ENCODE data around the gene MCHR1.
A peak's percentile ranks its signal among the peaks of the same experiment; 100 is the strongest.
"Not testable (repeated sequence)": the region's sequence is repeated elsewhere in the genome, so short reads cannot be mapped to it uniquely, and the experiment has no call there.

MCHR1 gene

DNA sequence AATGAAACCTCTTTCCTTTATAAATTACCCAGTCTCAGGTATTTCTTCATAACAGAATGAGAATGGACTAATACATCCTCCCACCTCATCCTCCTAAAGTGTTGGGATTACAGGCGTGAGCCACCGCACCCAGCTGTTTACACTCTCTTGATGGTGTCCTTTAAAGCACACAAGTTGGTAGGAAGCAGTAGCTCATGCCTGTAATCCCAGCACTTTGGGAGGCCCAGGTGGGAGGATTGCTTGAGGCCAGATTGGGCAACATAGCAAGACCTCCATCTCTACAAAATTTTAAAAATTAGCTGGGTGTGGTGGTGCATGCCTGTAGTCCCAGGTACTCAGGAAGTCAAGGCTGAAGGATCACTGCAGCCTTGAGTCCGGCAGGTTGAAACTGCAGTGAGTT is 23.3 kb upstream of the MCHR1 start:
- not testable (repeated sequence) for DNase-seq (ENCODE audit: low spot score)

DNA sequence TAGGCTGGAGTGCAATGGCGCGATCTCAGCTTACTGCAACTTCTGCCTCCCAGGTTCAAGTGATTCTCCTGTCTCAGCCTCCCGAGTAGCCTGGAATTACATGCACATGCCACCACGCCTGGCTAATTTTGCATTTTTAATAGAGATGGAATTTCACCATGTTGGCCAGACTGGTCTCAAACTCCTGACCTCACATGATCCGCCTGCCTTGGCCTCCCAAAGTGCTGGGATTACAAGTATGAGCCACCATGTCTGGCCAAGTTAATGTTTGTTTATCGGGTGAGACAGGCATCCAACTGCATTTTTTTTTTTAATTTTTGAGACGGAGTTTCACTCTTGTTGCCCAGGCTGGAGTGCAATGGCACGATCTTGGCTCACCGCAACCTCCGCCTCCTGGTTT is 22.6 kb upstream of the MCHR1 start:
- DNase-seq (ENCODE audit: low spot score) = not testable (repeated sequence)

DNA sequence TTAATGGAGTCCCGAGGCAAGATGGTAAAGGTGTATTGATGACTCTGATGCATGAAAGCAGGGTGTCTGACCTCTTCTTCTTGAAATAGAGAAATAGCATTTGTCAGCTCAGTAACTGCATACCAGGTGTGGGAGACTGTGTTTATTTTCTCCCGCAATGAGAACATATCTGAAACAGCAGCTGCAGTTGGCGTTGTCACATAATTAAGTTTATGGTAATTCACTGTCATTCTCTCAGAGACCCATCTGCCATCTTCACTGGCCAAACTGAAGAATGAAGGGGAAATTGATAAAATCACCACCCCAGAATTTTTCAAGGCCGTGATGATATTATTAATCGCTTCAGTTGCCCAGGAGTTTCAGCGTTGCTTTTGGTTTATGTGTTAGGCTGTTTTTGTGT is 20.1 kb upstream of the MCHR1 start:
- DNase-seq (ENCODE audit: low spot score) = no peak

DNA sequence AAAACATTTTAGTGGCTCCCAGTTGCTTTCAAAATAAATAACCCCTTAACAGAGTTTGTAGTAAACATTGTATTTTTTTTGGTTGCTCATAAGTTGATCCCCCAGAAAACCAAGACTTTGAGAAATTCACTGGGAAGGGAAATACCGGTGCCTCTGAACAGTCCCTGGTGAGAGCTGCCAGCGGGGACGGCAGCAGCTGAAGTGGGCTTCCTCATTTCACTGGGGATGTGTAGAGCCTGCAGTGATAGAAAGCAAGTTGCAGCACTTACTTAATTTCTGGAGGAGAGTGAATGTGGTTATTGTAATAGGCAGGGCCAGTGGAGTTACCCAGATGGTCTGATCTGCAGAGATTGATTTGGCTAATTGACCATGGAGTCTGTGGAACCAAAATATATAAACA is 18.6 kb upstream of the MCHR1 start:
- no peak for DNase-seq (ENCODE audit: low spot score)

DNA sequence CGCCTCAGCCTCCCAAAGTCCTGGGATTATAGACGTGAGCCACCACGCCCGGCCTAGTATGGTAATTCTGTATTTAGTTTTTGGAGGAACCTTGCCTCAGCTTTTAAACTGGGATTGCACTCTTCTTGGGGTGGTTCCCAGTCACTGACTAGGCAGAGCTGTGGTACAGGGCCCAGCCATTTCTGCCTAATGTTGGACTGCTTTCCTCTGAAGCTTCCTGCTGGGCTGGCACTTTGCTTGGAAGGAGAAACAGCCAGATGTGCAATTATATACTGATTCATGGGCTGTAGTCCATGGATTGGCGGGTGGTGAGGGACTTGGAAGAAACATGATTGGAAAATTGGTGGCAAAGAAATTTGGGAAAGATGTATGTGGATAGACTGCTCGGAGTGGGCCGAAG is 17.6 kb upstream of the MCHR1 start:
- no peak for DNase-seq (ENCODE audit: low spot score)

DNA sequence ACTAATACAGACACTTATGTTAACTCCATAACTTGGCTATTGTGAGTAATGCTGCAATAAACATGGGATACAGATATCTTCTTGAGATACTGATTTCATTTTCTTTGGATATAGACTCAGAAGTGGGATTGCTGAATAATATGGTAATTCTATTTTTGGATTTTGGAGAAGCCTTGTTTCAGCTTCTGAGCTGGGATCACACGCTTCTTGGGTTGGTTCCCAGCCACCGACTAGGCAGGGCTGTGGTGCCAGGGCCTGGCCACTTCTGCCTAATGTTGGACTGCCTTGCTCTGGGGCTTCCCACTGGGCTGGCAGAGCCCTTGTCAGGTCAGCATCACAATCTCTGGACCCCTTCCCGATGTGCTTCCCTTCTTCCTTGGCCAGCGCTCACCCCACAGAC is 14.0 kb upstream of the MCHR1 start:
- no peak for DNase-seq (ENCODE audit: low spot score)

DNA sequence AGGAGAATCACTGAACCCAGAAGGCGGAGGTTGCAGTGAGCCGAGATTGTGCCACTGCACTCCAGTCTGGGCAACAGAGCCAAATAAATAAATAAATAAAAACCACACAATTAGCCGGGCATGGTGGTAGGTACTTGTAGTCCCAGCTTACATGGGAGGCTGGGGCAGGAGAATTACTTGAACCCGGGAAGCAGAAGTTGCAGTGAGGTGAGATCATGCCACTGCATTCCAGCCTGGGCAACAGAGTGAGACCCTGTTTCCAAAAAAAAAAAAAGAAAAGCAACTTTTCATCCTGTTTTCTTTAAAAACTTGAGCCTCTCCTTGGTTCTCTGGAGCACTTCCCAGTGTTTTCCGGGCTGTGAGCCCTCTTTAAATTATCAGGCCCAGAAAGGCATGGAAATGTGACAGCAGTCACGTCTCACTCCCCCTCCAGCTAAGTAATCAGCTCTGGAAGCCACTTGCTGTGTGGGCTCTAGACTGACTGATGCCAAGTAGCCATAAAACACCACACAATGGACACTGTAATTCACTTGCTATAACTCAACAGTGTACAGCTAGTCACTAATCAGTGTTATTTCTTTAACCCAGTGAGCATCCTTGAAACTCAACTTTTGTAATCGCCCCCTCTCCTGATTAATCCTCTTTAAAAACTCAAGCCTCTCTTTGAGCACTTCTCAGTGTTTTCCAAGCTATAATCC is 13.0 kb upstream of the MCHR1 start:
- DNase-seq (ENCODE audit: low spot score) = no peak

DNA sequence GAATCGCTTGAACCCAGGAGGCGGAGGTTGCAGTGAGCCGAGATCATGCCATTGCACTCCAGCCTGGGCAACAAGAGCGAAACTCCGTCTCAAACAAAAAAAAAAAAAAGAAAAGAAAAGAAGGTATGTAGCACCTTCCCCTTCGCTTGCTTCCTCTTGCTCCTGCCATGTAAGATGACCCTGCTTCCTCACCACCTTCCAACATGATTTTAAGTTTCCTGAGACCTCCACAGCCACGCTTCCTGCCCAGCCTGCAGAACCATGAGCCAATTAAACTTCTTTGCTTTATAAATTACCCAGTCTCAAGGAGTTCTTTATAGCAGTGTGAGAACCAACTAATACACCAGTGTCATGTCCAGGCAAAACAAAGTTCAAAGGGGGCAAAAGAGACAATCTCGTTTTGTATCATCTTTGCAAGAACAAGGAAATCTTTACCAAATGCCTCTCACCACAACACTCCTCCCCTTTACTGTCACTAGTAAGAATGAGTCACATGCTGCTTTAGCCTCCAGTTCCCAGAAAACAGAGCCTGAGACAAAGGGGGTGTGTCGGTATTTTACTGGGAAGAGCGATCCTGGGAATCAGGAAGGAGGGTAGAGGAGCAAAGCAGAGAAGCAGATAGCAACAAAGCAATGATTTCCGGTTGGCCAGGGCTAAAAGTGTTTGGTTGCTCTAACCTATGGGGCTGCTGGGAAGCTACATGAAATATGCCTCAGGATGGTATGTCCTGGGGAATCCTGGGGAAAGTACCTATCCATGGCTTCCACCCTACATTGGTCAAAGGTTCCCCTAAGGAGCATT is 10.5 kb upstream of the MCHR1 start:
- peak; percentile 74 for DNase-seq (ENCODE audit: low spot score)

DNA sequence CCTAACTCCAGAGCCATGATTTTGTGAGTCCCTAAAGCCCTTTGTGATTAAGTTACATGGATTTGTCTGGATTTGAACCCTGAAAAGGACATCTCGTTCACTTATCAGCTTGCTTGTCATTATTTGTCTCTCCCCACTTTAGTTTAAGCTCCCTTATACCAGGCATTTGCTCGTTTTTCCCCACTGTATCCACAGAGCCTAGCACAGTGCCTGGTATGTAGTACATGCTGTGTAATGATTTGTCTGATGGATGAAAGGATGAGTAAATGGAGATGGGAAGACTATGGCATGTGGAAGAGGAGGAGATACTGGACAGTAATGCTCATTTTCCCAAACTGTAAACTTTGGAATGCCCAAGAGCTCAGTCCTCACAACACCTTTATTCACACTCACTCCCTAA is 9.2 kb upstream of the MCHR1 start:
- no peak for DNase-seq (ENCODE audit: low spot score)

DNA sequence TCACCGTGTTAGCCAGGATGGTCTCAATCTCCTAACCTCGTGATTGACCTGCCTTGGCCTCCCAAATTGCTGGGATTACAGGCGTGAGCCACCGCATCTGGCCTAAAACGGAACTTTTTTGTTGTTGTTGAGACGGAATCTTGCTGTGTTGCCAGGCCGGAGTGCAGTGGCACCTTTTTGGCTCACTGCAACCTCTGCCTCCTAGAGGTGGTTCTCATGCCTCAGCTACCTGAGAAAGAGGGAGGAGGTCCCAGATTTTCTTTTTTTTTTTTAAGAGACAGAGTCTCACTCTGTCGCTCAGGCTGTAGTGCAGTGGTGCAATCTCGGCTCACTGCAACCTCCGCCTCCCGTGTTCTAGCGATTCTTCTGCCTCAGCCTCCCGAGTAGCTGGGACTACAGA is 7.9 kb upstream of the MCHR1 start:
- DNase-seq (ENCODE audit: low spot score) = no peak

DNA sequence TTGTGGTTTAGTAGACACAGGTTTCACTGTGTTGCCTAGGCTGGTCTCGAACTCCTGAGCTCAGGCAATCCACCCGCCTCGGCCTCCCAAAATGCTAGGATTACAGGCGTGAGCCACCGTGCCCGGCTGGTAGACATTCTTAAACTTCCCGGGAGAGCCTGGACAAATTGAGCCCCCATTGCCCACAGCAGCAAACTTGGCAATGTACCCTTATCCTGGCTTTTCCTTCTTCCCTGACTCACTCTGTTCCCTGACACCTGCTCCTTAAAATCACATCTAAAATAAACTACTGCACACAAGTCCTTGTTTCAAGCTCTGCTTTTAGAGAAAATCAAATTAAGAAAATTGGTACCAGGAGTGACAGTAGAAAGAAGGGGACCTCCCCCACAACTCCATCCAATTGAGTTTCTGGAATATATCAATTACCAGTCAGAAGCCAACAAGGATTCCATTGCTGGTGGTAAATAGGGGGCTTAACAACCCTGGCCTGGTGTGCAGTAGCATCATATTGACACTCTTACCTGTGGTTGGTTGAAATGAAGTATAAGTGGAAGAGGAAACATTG is 7.4 kb upstream of the MCHR1 start:
- DNase-seq (ENCODE audit: low spot score) = no peak

DNA sequence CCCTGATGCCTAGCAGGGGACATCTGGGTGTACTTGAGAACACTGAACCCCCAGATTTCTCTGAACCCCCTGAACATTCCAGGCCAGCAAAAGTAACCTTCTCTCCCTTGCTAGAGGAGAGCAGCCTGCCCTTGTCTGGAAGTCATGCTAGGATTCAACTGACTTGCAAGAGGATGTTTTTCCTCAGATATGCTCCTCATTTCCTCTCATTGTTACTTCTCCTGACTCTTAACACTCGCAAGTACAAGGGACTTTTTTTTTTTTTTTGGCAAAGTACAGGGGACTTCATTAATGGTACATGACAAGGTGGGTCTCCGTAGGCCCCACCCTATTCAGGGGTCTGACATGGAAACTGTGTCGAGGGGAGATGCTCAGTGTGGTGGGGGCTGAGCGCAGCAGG is 6.3 kb upstream of the MCHR1 start:
- no peak for DNase-seq (ENCODE audit: low spot score)

DNA sequence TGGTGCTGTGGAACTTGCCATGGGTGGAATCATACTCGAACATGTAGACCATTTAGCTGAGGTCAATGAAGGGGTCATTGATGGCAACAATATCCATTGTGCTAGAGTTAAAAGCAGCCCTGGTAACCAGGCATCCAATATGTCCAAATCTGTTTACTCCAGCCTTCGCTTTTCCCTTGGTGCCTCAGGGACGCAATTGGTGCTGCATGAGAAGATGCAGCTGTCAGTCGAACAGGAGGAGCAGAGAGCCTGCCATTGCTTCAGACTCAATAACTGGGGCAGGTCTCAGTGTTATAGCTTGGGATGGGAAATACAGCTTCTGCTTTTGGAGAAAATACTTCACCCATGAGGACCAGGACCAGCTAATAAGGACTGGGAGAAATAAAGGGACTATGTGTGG is 5.0 kb upstream of the MCHR1 start:
- DNase-seq (ENCODE audit: low spot score) = no peak

DNA sequence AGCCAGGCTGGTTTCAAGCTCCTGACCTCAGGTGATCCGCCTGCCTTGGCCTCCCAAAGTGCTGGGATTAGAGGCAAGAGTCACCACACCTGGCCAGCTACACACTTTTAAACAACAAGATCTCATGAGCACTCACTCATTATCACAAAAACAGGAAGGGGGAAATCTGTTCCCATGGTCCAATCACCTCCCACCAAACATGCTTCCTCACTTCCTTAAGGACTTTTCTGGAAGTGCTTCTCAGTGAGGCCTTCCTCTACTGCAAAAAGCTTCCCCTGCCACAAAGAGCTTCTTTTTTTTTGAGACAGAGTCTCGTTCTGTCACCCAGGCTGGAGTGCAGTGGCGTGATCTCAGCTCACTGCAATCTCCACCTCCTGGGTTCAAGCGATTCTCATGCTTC is 3.1 kb upstream of the MCHR1 start:
- DNase-seq (ENCODE audit: low spot score) = not testable (repeated sequence)

DNA sequence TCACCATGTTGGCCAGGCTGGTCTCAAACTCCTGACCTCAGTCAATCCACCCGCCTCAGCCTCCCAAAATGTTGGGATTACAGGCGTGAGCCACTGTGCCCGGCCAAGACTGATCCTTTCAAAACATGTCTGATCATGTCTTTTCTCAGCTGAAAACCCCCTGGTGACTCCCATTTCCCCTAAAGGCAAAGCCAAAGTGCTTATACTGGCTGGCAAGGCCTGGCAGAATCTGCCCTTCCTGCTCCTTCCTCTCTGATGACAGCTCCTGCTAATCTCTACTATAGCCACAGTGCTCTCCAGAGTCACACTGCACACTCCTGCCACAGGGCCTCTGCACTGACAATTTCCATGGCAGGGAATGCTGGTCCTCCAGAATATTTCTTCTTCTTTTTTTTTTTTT is 2.6 kb upstream of the MCHR1 start:
- no peak for DNase-seq (ENCODE audit: low spot score)

DNA sequence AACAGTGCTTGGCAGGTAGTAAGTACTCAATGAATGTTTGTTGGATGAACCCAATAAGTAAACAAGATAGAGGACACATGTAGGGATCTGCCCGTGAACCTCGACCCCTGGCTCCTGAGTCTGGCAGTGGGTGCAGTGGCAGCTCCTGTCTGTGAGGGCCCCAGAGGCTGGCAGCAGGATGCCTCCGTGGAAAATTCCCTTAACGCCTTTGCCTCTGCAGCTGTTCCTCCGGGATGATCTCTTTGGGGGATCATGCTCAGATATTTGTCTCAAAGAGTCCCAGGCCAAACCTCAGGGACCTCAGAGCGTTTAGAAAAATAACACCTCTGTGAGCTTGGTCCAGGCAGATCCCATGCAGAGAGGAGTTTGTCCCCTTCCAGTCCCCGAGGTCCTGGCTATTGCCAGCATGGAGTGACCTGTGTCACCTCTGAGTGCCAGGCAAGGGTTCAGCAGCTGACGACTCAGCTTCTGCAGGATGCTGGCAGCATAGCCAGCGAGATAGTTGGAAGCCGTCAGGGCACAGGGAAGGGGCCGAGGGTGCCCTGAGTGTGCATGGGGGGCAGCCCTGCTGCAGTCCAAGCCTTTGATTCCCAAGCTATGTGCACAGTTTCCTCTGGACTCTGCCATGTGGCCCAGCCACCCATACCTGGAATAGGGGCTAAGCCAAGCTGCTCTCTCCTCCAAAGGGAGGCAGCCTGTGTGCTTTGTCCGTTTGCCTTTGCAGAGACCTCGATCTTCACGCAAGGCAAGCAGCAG is 613 bp upstream of the MCHR1 start:
- DNase-seq (ENCODE audit: low spot score) = no peak

DNA sequence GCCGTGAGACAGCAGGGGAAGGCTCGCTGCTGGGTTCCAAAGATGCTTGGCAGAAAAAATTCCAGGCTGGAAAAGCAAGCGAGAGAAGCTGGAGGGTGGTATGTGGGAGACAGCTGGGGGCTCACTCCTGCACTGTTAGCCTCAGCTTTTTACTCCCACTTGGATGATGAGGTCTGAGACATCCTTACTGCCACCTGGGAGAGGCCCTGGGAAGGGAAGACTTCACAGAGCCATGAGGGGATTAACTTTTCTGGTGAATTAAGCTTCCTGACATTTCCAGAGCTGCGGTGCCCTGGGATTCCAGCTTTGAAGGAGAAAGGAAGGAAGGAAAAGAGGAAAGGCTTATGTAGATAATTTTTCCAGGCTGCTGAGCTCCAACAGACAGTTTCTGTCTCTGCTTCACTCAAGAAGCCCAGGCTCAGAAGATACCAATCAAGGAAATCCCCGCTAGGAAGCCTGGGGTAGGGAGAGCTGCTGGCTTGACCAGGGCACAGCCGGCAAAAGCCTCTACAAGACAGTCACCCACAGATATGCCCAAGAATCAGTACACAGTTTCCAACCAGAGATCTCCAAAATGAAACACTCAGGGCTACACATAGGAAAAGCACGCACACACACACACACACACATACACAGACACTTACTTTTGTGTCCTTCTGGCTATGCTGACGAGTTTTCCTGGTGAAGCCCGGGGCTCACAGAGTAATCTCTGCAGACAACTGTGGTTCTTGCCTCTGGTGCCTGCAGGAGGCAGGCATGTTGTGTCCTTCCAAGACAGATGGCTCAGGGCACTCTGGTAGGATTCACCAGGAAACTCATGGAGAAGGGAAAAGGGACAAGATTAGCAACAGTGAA is 907 bp downstream of the MCHR1 start:
- DNase-seq (ENCODE audit: low spot score) = no peak

DNA sequence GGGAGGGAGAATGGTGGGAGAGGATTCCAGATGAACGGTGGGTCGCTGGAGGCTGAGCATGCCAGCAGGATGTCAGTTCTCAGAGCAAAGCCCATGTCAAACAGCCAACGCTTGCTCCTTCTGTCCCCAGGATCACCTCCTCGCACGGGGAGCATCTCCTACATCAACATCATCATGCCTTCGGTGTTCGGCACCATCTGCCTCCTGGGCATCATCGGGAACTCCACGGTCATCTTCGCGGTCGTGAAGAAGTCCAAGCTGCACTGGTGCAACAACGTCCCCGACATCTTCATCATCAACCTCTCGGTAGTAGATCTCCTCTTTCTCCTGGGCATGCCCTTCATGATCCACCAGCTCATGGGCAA is 1.5 kb downstream of the MCHR1 start:
- no peak for DNase-seq (ENCODE audit: low spot score)

DNA sequence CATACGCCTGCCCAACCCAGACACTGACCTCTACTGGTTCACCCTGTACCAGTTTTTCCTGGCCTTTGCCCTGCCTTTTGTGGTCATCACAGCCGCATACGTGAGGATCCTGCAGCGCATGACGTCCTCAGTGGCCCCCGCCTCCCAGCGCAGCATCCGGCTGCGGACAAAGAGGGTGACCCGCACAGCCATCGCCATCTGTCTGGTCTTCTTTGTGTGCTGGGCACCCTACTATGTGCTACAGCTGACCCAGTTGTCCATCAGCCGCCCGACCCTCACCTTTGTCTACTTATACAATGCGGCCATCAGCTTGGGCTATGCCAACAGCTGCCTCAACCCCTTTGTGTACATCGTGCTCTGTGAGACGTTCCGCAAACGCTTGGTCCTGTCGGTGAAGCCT is 2.2 kb downstream of the MCHR1 start:
- no peak for DNase-seq (ENCODE audit: low spot score)

DNA sequence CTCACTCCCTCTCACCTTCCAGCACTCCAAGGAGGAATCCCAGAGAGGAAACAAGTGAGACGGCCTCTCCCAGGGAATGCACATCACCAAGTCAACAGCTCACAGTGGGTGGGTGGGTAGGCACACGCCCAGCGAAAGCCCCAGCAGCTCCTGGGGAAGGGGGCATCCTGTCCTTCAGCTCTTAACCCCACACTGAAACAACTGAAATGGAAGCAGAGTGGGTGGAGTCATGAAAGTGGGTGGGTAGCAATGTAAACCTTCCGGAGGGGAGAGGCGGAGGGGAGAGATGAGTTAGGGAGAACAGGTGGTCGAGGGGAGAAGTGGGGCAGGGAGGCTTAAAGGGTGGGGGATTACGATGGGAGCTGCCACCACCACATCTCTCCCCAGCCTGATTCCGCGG is 5.4 kb downstream of the MCHR1 start:
- no peak for DNase-seq (ENCODE audit: low spot score)

DNA sequence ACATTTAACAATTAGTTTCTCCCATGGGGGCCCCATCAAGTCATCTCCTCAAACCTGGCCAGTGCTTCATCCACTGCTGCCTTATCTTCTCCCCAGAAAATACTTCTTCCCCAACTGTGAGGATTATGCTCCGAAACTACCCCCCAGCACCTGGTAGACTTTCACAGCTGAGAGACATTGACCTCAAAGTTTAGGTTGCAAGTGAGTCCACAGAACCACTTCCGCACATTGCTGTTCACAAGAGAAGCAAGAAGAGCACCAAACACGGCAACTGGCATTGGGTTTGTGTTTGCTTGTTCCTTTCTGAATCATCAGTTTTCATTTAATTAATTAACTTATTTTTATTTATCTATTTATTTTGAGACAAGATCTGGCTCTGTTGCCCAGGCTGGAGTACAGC is 6.1 kb downstream of the MCHR1 start:
- no peak for DNase-seq (ENCODE audit: low spot score)

DNA sequence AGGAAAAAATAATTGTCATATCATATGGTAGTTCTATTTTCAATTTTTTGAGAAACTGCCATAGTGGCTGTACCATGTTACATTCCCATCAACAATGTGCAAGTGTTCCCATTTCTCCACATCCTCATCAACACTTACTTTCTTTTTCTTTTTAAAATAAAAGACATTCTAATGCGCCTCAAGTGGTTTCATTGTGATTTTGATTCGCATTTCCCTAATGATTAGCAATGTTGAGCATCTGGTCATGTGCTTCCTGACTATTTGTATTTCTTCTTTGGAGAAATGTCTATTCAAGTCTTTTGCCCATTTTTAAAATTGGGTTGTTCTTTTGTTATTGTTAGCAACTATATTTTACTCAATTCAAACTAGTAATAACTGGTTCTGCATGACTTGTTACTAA is 8.4 kb downstream of the MCHR1 start:
- no peak for DNase-seq (ENCODE audit: low spot score)

Data from activated CD4-positive, alpha-beta T cell treated with anti-CD3 and anti-CD28 coated beads, Interleukin-2, Interleukin-4, amounts not matched to agents 100 ng/mL and 50 ng/mL, durations not matched to agents 16 hours and 8 hours (primary cell).